DLD1 (cell line): Measurements from ENCODE around the gene C2orf92.
"Not testable (repeated sequence)": the region's sequence is repeated elsewhere in the genome, so short reads cannot be mapped to it uniquely, and the experiment has no call there.

Source experiments
- in situ Hi-C: cut with HindIII; loops from 2 replicates; pipeline ENCODE4 v1.10.0; 2017; ENCODE audit warnings: low sequenced_read_pairs

The C2orf92 gene

DNA sequence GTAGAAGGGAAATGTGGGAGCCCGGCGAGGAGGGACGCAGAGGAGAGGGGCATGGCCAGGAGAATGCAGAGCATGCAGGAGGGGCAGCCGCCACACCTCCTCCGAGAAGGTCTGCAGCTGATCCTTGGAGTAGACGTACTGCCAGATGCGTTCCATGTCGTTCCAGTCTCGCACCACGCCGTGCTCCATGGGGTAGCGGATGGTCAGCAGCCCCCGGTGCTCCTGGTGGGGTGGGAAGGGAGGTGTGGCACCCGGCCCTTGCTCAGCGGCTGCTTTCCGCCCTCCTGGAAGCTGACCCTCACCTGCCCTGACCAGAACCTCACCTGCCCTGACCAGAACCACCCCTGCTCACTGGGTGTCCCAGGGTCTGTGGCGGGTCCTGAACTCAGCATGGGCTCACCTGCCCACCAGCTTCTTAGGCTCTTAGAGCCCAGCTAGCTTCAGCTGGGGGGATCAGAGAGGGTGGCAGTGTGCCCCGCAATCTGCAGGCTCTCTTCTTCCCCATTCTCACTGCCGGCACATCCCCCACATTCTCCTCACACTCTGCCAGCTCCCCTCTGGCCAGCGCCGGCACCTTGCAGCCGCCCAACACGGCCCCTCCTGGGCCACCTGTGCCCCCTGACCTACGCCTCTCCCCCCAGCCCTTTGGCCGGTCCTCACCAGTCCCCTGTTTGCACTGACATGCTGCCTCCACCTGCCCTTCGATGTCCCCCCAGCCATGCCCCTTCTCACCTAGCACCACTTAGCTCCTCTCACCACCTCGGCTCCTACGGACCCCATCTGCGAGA is 10.1 kb upstream of the C2orf92 start:
- in situ Hi-C loops, result no loop called here

DNA sequence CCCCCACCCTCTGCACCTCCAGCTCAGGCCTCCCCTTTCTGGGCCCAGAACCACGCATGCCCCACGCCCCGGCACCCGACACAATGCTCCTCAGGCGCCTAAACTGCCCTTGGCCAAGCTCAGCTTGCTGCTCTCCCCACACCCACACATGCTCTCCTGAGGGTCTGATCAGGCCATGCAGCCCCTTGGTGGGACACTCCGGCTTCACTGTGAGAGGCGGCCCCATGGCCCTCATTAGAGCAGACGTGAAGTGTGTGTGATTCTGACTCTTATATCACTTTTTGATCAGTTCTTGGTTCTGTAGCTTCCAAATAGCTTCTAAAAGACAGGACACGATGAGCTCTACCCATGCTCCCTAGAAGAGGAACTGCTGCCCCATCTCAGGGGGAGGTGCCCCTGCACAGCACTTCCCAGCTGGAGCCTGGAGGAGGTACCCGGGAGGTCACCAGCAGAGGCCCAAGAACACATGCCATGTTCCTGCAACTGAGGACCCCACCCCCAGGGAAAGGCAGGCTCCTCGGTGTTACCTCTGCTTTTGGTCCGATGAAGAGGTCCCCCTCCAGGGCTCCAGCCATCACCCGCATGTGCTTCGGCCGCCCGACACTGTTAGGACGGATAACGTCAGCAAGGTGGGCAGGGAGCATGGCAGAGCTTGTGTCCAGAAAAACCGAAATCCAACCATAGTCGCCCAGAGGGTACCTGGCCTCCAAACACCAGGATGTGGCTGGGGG is 9.3 kb upstream of the C2orf92 start:
- in situ Hi-C loops, result no loop called here

DNA sequence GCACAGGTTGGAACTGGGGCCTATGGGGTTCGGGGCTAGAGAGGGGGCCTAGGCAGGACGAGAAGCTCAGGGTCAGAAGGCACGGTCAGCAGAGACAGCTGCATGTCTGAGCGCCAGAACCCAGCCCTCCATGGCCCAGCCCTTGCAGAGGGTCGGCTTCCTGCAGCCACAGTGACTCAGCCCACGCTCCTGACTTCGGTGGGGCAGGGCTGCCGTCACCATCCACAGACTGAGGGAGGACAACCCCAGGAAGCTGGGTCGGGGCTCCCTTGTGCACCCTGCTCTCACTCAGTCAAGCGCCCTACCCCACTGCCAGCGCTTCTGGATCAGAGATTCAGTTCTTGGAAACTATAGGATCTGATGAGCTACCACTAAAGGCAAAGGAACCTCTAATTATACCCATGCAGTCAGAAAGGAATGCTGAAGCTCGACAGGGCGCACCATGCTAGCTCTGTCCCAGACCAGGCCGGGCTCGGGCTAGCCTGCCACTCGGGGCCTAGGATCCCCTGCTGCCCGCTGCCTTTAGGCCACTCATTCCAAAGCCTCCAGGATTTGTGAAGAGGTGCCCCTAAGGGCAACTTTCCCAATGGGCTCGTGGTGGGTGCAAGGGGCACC is 8.6 kb upstream of the C2orf92 start:
- in situ Hi-C loops, result no loop called here

DNA sequence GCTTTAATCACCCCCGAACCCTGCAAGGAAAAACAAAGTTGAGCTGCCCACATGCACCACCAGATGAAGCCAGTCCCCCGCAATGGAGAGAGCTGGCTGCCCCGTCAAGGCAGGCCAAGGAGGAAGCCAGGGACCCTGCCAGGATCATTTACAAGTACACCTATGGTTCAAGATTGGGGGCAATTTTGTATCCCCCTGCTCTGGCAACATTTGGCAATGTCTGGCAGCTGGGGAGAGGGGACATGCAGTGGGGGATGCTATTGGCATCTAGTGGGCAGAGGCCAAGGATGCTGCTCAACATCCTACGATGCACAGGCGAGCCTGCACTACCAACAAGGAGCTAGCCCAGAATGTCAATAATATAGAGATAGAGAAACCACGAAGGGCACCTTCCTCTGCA is 7.6 kb upstream of the C2orf92 start:
- in situ Hi-C loops, result no loop called here

DNA sequence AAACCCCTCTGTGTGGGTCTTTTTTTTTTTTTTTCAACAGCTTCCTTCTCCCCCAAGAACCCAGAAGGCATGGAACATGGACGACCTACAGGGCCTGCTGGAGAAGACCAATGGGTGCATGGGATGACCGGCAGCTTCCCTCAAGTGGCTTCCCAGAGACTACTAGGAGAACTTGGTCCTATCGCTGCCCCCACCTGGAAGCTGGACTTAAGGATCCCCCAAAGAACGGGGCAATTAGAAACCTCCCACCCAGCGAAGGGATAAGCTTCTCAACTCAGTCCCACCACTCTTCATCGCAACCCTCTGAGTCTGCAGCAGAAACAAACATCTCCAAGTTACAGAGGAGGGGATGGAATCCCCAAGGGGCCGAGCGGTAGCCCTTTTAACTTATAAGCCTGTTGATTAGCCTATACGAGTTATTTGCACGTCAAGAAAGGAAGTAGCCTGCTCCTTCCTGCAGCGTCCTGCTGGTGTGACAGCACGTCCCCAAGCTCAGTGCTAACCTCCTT is 7.1 kb upstream of the C2orf92 start:
- in situ Hi-C loops, result no loop called here

DNA sequence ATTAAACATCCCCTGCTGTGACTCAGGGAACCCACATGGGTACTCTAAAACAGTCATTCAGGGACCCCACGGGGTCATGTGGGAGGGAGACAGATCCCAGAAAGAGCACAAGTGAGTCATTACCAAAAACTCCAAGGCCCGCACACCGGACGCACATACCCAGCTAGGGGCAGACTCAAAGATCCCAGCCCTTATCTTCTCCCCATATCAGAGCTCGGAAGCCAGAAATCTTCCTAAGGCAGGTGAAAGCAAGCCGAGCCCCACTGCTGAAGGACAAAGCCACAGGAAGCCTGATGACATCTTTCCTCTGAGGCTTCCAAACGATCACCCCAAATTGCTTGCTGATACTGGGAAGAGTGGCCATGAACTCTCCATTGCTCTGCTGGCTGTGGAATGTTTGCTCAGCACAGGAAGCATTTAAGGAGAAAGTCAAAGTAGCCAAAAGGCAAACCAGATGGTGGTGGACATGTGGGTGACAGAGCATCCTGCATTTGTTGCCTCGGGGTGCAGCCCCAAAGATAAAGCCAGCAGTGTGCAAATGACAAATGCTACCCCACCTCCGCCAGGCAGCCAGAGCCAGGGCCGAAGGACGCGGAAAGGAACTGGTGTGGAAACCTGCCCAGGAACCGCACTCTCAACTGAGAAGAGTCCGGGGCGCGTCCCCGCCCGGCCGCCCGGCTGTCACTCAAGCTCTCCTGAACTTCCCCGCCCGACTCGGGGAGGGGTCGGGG is 6.5 kb upstream of the C2orf92 start:
- in situ Hi-C loops, result no loop called here

DNA sequence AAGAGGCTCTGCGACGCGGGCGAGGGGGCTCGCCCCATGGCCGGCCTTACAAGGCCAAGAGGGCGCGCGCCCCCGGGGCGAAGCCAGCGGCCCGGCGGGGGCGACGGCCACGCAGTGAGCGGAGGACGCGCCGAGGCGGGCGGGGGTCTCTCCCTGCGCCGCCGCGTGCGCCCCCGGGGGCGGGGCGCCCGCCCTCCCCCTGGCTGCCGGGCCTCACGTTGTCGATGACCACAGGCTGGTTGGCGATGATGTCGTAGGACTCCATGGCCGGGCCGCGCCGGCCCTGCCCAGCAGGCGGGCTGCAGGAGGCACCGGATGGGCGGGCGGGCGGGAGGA is 5.9 kb upstream of the C2orf92 start:
- in situ Hi-C loops, result no loop called here

DNA sequence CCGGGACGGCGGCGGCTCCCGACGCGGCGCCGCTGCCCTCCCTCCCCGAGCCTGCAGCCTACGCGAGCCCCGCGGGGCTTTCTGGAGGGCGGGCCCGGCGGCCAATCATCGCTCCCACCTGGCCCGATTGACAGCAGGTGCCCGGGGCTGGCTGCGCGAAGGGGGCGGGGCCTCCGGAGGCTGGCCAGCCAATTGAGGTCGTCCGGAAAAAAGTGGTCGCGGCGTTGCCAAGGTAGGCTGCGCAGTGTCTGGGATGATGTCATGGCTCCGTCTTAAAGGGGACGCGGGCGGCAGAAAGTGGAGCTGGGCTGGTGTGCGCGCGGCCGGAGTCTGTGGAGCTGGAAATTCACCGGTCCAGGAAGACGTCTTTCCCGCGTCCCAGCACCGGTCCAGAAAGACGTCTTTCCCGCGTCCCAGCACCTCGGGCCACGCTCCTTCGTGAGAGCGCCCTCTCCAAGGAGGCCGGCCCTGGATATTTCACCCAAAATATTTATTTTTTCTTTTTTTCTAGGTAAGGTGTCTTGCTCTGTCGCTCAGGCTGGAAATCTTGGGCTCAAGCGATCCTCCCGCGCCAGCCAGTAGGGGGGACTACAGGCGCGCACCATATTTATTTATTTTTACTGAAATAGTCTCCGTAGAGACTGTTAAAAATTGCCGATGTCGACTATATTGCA is 5.4 kb upstream of the C2orf92 start, which contains the start of gene ACTR1B:
TSS of gene ACTR1B (minus strand) at position 83 of the 674 bp plus-strand sequence. CDS start 154 bp downstream, outside the sequence.
- in situ Hi-C loops, result no loop called here

DNA sequence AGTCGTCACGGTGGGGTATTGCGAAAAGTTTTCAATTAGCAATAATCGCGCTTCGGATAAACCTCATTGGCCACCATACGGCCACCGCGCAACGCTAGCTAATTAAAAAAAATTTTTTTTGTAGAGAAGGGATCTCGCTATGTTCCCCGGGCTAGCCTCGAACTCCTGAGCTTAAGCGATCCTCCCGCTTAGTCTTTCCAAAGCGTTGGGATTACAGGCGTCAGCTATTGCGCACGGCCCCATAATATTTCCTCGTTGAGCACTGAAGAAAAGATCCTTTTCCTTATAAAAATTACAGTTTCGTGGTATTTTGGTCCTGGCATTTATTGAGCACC is 4.9 kb upstream of the C2orf92 start:
- in situ Hi-C loops, result no loop called here

DNA sequence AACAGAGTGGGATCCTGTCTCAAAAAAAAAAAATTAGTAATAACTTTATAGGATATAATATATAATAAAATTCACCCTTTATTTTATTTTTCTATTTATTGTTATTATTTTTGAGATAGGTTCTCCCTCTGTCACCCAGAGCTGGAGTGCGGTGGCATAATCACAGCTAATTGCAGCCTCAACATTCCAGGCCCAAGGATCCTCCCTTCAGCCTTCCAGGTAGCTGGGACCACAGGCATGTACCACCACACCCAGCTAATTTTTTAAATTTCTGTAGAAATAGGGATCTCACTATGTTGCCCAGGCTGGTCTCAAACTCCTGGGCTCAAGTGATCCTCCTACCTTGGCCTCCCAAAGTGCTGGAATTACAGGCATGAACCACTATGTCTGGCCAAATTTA is 958 bp downstream of the C2orf92 start:
- in situ Hi-C loops, result no loop called here

DNA sequence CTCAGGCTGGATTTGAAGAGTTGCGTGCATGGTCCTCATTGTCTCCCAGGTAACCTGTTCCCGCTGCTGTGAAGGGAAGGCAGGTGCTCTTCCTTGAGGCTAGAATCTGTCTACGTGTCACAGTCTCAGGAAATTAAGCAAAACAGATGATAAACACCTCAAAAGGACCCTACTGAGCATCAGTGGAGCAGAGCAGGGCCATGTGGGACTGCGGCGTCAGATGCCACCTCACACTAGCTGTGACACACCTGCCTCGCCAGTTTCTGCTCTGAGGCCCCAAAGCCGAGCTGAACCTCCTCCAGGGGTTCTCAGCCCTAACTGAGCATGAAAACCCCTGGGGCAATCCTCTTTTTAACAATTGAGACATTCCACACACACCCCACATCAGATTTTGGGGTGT is 2.0 kb downstream of the C2orf92 start:
- in situ Hi-C loops, result no loop called here

DNA sequence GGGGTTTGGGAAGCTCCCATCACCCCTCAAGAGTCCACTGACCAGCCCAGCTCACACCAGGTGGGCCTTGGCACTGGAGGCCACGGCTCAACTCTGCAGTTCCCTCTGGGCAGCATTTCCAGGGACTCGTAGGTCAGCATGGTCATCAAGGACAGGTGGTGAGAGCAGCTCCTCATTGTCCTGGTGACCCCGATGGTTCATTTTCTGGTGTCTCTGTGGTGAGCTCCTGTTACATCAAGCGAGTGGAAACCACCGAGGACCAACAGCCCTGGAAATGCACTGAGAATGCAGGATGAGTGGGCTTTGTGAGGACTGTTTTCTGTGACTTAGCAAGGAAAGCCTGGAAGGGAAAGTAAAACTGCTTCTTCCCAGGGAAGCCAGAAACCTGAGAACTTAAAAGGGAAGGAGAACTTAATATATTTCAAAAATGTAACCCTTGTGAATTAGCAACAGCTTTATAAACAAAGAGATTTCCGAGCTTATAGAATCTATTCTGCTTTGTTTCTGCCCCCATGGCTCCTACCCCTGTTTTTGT is 3.2 kb downstream of the C2orf92 start:
- in situ Hi-C loops, result not testable (repeated sequence)

DNA sequence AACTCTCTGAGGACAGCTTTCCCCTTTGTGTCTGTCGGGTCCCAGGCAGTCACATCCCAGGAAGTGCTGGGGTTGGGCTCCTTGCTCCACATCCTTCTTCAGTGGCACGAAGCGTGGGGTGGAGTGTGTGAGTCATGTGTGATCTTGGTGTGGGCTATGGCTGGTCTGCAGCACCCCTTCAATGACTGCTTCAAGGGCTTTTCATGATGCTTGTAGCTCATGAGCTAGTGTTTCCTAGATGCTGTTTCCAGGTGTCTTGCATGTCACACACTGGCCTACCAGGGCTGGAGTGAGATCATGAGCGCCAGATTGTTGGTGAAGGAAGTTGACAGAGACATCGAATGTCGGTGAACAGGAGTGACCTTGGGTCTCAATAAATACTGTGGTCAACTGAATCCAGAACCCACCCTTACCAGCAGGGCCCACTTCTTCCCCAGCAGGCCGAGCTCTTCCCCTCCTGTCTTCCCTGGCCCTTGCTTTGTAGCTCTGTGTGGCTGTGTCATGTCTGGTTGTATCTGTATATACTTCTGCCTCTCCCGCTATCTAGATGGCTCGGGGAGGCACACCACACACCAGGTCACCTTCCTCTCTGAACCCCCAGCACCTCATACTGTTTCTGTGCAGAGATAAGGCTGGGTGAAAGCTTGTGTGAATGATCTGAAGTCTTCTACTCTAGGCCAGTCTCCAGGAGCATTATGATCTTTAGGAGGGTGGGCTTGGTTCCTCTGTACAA is 3.8 kb downstream of the C2orf92 start:
- in situ Hi-C loops, result no loop called here

DNA sequence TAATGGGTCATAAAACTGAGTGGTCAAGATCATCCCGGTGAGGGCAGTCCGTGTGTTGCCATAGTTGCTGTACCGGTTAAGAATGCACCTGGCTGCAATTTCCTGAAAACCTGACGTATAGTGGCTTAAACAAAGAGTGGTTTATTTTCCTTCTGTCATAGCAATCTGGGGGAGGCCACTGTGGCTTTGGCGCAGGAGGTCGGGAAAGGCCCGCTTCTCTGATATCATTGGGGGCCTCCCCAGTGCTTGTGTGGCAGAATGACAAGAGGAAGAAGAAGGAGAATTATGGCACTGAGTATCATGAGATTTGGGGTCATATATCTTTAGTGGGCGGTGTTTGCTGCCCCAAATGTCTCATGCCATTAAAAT is 4.4 kb downstream of the C2orf92 start:
- in situ Hi-C loops, result no loop called here

DNA sequence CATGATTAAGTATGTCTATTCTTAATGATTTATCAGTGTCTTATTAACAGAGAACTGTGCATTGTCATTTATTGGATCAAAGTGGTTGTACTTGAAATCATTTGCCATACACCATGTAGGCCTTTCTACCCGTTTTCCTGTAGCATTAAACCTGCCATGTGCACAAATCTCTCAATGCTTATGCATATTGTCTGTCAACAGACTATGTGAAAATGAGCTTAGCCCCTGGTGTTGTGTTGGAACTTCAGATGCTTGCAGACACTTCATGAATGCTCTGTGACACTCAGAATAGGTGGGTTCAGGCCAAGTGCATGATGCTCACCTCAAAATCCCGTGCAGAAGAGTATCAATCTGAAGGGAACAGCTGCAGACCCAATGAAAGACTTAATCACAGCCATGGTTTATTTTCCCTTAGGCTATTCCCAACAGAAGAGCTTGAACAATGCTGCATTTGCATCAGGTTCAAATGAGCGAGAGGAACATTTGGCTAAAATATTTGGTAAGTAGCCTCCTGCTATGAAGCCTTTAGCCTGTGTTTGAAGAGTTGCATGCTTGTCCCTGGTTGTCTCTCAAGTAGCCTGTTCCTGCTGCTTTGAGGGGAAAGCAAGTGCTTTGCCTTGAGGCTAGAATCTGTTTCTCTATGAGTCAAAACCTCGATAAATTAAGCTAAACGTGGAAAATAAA is 6.1 kb downstream of the C2orf92 start:
- in situ Hi-C loops, result no loop called here

DNA sequence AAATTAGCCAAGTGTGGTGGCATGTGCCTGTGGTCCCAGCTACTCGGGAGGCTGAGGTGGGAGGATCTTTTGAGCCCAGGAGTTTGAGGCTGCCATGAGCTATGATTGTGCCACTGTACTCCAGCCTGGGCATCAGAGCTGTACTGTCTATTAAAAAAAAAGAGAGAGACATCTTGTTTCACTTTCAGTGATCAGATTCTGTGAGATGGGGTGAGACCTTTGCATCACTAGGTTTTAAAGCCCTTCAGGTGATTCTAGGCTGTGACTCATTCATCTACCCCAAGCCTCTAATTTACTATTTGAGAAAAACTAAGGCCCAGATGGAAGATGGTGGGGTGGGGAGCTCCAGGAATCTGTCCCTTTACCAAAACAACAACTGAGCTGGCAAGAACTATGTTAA is 7.1 kb downstream of the C2orf92 start:
- in situ Hi-C loops, result no loop called here

DNA sequence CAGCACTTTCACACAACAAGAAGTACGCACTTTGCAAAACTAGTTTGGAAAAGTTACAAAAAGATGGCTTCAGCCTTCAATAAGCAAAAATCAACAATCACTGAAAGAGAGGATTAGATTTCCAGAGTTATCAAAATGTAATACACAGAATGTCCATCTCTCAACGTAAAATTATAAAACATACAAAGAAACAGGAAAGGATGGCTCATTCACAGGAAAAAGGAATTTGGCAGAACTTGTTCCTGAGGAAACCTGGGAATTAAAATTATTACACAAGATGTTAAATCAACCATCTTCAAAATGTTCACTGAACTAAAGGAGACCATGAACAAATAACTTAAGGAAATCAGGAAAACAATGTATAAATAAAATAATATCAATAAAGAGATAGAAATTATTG is 8.0 kb downstream of the C2orf92 start:
- in situ Hi-C loops, result no loop called here

DNA sequence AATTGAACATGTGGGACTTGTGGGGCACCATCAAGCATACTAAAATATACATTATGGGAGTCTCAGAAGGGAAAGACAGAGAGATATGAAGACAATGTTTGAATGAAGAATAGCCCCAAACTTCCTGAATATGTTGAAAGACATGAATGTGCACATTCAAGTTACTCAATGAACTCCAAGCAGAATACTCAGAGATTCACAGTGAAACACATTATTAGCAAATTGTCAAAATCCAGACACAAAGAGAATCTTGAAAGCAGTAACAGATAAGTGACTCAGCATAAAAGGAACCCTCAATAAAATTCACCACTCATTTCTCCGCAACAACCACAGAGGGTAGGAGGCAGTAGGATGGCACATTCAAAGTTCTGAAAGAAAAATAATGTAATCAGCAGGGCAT is 8.8 kb downstream of the C2orf92 start:
- in situ Hi-C loops, result no loop called here

DNA sequence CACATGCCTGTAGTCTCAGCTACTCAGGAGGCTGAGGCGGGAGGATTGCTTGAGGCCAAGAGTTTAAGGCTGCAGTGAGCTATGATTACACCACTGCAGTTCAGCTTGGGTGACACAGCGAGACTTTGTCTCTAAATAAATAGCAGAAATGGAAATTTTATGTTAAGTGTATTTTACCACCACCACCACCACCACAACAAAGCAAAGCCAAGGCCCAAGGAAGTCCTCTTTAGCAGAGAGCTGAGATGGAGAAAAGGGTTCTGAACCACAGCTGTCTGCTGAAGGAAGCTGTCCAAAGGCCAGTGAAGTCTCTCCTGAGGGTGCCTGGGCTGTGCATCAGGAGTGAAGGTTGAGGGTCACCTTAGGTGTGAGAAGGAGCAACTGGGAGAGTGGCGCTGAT is 17.7 kb downstream of the C2orf92 start:
- in situ Hi-C loops, result not testable (repeated sequence)
